Activated CD4-positive, alpha-beta T cell treated with anti-CD3 and anti-CD28 coated beads, Interleukin-2, amount 10 ng/mL, durations not matched to agents 24 days and 14 days (primary cell): Measurements from ENCODE around the gene JAK1. TPM values are rescaled to one million over a fixed set of nuclear protein-coding genes. Genes with fewer than 3 reads are reported as not detected.
"Not testable (repeated sequence)": the region's sequence is repeated elsewhere in the genome, so short reads cannot be mapped to it uniquely, and the experiment has no call there.

Experiments
- DNase-seq: peaks from one replicate; pipeline ENCODE4 v3.0.0; 2022
- H3K27ac Mint-ChIP-seq: one replicate; pipeline ENCODE4 v1.8.0; 2022; ENCODE audit warnings: mild to moderate bottlenecking, mixed read lengths
- H3K27me3 Mint-ChIP-seq: one replicate; pipeline ENCODE4 v1.8.0; 2022; ENCODE audit warnings: mixed read lengths
- H3K36me3 Mint-ChIP-seq: one replicate; pipeline ENCODE4 v1.8.0; 2022; ENCODE audit warnings: low read depth, mild to moderate bottlenecking, mixed read lengths
- H3K4me1 Mint-ChIP-seq: one replicate; pipeline ENCODE4 v1.8.0; 2021; ENCODE audit warnings: mixed read lengths
- H3K4me3 Mint-ChIP-seq: one replicate; pipeline ENCODE4 v1.8.0; 2022; ENCODE audit warnings: mild to moderate bottlenecking, moderate library complexity, mixed read lengths
- H3K9me3 Mint-ChIP-seq: one replicate; pipeline ENCODE4 v1.8.0; 2021; ENCODE audit warnings: mixed read lengths
- intact Hi-C: fragments of 100-400 bp; cut with micrococcal nuclease; formaldehyde crosslinking; loops from one replicate; pipeline ENCODE4 v1.15.1; 2023
- total RNA-seq: library from RNA; stranded (reverse); gene quantifications from 2 replicates; pipeline ENCODE4 v1.2.3, GENCODE V29; 2022

JAK1 gene
- total RNA-seq, 1 donor from 2014 or later = 86.6 TPM

DNA sequence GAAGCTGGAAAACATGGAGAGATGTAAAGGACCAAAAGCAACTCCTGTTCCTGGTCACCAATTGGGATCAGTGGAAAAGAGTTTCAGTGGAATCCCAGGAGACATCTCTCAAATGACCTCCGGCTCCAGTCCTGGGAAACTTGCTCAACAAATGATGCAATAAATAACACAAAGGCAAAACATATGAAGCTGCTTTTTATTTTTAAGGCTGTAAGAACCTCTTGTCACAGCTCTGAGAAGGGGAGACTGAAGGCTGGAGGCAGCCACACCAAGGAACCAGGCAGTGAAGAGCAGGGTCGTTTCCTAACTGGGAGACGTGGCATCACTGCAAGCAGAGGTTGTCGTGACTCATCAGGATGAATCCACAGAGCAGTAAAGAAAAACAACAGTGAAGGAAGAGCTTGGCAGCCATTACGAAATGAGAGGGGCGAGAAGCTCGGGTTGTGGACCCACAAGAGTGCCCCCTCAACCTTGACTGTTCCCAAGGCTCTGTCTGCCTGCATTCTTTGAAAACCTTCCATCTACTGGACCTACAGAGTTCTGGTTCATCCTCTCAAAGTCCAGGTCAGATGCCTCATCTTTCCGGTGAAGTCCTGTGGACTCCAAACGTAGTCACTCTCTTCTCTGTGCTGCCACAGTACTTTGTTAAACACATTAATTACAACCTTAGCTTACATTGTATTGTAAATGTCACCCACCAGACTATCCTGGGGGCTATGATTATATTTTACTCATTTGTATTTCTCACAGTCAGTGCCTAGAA, 32.1 kb downstream of the JAK1 start:
- peaks cover 42% of the 10 kb centered on the region for H3K4me1 Mint-ChIP-seq
- DNase-seq = no peak
- intact Hi-C loops = no loop called here
- H3K4me3 Mint-ChIP-seq = no peak overlapping the region
- H3K27me3 Mint-ChIP-seq = no peaks in the 10 kb centered on the region
- H3K27ac Mint-ChIP-seq = no peak overlapping the region
- peaks cover 30% of the 10 kb centered on the region for H3K36me3 Mint-ChIP-seq
- peaks cover 4% of the 10 kb centered on the region for H3K9me3 Mint-ChIP-seq

DNA sequence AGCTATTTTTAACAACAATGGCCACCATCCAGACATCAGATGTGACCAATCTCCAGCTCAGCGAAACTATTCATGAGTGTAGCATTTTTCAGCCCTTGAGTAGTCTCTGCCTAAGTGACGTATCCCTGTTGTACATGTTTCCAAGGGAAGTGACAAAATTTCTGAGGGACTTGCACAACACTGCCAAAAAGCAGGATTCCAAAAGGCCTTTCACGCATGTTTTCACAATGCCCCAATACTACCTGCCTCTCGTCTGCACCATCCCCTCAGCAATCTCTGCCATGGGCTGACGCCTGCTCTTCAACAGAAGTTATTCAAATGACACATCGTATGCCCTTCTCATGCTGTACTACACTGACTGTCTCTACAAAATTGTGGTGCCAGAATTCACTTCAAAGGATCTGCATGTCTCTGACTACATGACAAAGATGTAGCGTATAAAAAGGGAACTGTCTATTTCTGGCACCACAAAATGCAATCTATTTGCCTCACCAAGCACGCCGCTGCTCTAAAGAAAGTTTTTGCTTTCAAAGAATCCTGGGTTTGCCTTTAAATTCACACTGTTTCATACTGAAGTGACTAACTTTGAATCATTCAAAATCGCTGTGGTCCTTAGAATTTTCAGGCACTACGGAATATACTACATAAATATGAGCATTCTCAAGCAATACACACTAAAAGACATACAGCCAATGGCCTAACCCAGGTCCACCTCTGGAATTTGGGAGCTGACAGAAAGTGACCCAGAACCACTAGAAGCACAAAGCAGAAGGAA, 32.9 kb downstream of the JAK1 start:
- Mint-ChIP-seq H3K36me3 (peaks cover 26% of the 10 kb centered on the region), H3K27ac (peak overlapping the region; percentile 31), H3K4me3 (no peak overlapping the region), H3K9me3 (peaks cover 3% of the 10 kb centered on the region), H3K27me3 (no peaks in the 10 kb centered on the region), H3K4me1 (peaks cover 42% of the 10 kb centered on the region)
- intact Hi-C loops = loop anchor here (1.0 kb wide), 1 partner anchor 10 kb away; no protein-coding TSS in a partner anchor
- no peak for DNase-seq

DNA sequence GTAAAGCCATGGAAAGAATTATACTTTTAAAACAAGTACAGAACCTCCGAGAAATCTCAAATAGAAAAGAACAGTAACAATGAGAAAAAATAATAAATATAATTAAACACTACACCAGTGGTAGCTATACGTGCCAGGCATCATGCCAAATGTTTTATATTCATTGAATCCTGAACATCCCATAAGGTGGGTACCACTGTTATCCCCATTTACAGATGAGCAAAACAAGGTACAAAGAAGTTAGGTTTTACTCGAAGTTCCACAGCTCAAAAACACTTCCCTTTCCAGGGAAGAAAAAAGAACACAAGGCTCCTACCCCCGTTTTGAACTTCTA, 33.4 kb downstream of the JAK1 start:
- no peaks in the 10 kb centered on the region for H3K9me3 Mint-ChIP-seq
- no peak for DNase-seq
- peaks cover 44% of the 10 kb centered on the region for H3K4me1 Mint-ChIP-seq
- H3K27ac Mint-ChIP-seq = no peak overlapping the region
- peaks cover 25% of the 10 kb centered on the region for H3K36me3 Mint-ChIP-seq
- H3K4me3 Mint-ChIP-seq = no peak overlapping the region
- no peaks in the 10 kb centered on the region for H3K27me3 Mint-ChIP-seq
- intact Hi-C loops = loop anchor here (1.0 kb wide), 1 partner anchor 10 kb away; no protein-coding TSS in a partner anchor

DNA sequence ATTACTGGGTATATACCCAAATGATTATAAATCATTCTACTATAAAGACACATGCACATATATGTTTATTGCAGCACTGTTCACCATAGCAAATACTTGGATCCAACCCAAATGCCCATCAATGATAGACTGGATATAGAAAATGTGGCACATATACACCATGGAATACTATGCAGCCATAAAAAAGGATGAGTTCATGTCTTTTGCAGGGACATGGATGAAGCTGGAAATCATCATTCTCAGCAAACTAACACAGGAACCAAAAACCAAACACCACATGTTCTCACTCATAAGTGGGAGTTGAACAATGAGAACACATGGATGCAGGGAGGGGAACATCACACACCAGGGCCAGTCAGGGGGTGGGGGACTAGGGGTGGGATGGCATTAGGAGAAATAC, 35.7 kb downstream of the JAK1 start:
- DNase-seq, H3K27me3 Mint-ChIP-seq, H3K9me3 Mint-ChIP-seq, intact Hi-C loops, H3K4me3 Mint-ChIP-seq, H3K27ac Mint-ChIP-seq: not testable (repeated sequence)
- H3K4me1 Mint-ChIP-seq = peaks cover 56% of the 10 kb centered on the region
- peaks cover 36% of the 10 kb centered on the region for H3K36me3 Mint-ChIP-seq

DNA sequence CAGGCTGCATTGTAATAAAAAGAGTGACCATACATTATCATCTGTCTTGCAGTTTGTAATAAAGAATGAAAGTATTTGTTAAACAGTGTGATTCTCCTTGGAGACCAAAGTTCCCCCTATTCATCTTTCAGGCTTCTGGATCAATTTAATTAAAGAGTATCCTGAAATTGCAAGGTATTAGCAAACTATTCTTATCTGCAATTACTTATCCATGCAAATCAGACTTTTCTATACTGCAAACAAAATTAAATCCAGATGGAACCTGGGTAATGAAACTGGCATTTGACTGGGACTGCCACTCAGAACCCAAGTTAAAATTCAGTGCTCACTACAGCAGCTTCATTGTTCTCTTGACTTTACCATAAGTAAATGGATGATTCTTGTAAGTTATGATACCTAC, 37.1 kb downstream of the JAK1 start:
- Mint-ChIP-seq H3K27me3 (no peaks in the 10 kb centered on the region), H3K36me3 (peaks cover 40% of the 10 kb centered on the region), H3K9me3 (no peaks in the 10 kb centered on the region), H3K4me3 (no peak overlapping the region), H3K4me1 (peaks cover 56% of the 10 kb centered on the region), H3K27ac (no peak overlapping the region)
- intact Hi-C loops = loop anchor here (10.0 kb wide), 1 partner anchor 466 kb away; no protein-coding TSS in a partner anchor
- DNase-seq = no peak

DNA sequence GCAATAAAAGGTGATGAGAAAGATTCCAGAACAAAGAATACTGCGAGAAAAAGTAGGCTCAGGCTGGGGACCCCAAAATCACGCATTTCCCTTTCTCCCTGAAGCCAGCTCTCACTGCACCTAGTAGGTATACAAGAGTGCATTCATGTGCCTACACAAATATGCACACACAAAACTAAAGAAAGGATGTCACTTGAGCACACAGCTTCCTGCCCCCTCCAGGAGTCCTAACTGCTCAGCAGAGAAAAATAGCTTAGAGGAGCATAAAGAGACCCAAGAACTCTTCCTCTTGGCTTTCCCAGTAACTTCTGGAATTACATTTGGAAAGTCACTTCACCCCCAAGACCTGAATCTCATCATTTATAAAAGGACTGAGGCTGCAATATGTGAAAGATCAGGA, 38.0 kb downstream of the JAK1 start:
- Mint-ChIP-seq H3K9me3 (no peaks in the 10 kb centered on the region), H3K4me3 (no peak overlapping the region), H3K27ac (no peak overlapping the region), H3K4me1 (peaks cover 50% of the 10 kb centered on the region), H3K27me3 (no peaks in the 10 kb centered on the region), H3K36me3 (peaks cover 39% of the 10 kb centered on the region)
- intact Hi-C loops = loop anchor here (10.0 kb wide), 1 partner anchor 466 kb away; no protein-coding TSS in a partner anchor
- DNase-seq = no peak

DNA sequence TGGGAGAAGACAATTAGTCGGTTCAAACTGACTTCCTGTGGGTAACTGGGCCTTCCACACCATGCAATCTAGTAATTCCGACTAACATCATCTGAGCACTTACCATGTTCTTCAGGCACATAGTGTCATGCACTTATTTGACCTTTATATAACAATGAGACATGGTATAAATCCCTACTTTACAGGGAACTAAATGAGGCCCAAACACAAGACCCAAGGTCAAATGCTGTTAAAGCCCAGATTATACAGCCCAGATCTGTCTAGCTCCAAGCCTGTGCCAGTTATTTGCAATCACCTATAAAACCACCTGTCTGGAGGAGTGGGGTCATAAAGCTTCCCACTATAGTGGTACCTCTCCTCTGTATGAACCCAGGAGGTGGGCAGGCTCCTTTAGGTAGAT, 40.8 kb downstream of the JAK1 start:
- H3K9me3 Mint-ChIP-seq = no peaks in the 10 kb centered on the region
- H3K27ac Mint-ChIP-seq = no peak overlapping the region
- peaks cover 28% of the 10 kb centered on the region for H3K36me3 Mint-ChIP-seq
- H3K4me1 Mint-ChIP-seq = peaks cover 70% of the 10 kb centered on the region
- H3K27me3 Mint-ChIP-seq = no peaks in the 10 kb centered on the region
- H3K4me3 Mint-ChIP-seq = no peak overlapping the region
- intact Hi-C loops = loop anchor here (10.0 kb wide), 1 partner anchor 469 kb away; no protein-coding TSS in a partner anchor
- no peak for DNase-seq

GRCh38 chr1:64923294-64923718, 43.0 kb downstream of the JAK1 start:
- H3K27ac Mint-ChIP-seq = peak overlapping the region; percentile 83
- H3K9me3 Mint-ChIP-seq = no peaks in the 10 kb centered on the region

GRCh38 chr1:64922336-64922735, 44.0 kb downstream of the JAK1 start:
- Mint-ChIP-seq H3K36me3 (peaks cover 17% of the 10 kb centered on the region), H3K27me3 (no peaks in the 10 kb centered on the region), H3K4me3 (peak overlapping the region; percentile 48), H3K27ac (peak overlapping the region; percentile 83), H3K9me3 (no peaks in the 10 kb centered on the region), H3K4me1 (peaks cover 66% of the 10 kb centered on the region)
- DNase-seq = no peak
- intact Hi-C loops = loop anchor here (1.0 to 10.0 kb wide), 7 partner anchors 10 to 472 kb away; no protein-coding TSS in a partner anchor

More at GRCh38 chr1:64923294-64923718, 43.0 kb downstream of the JAK1 start:
- peak overlapping the region; percentile 43 for H3K4me3 Mint-ChIP-seq
- peaks cover 20% of the 10 kb centered on the region for H3K36me3 Mint-ChIP-seq
- no peaks in the 10 kb centered on the region for H3K27me3 Mint-ChIP-seq
- intact Hi-C loops = loop anchor here (1.0 to 10.0 kb wide), 5 partner anchors 10 to 471 kb away; no protein-coding TSS in a partner anchor
- no peak for DNase-seq
- H3K4me1 Mint-ChIP-seq = peaks cover 62% of the 10 kb centered on the region

DNA sequence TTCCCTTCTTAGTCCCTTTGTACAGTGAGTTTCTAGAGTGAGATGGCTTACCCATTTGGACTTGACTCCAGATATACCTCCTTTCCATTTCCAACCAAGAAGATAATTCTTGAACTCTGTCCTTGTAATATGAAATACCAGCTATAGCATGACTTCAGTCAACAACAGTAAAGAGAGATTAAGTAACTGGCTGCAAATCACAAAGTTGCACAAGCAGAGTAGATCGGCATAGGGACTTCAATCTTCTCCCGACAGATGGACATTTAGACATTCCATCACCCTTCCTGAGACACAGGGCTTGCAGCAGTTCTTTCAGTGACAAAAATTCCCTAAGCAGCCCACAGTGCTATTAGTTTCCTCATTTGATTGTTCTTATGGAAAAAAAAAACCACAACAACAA, 44.6 kb downstream of the JAK1 start:
- Mint-ChIP-seq H3K27ac (peak overlapping the region; percentile 83), H3K4me3 (peak overlapping the region; percentile 48), H3K36me3 (peaks cover 11% of the 10 kb centered on the region), H3K4me1 (peaks cover 66% of the 10 kb centered on the region), H3K27me3 (no peaks in the 10 kb centered on the region), H3K9me3 (no peaks in the 10 kb centered on the region)
- no peak for DNase-seq
- intact Hi-C loops = loop anchor here (1.0 to 10.0 kb wide), 8 partner anchors 9 to 473 kb away; no protein-coding TSS in a partner anchor

- H3K27ac Mint-ChIP-seq = peak overlapping the region; percentile 8
- peaks cover 64% of the 10 kb centered on the region for H3K4me1 Mint-ChIP-seq
- intact Hi-C loops = loop anchor here (2.0 to 10.0 kb wide), 3 partner anchors 22 to 474 kb away; no protein-coding TSS in a partner anchor
- no peaks in the 10 kb centered on the region for H3K9me3 Mint-ChIP-seq
- no peak overlapping the region for H3K4me3 Mint-ChIP-seq
- no peak for DNase-seq
- H3K36me3 Mint-ChIP-seq = peaks cover 10% of the 10 kb centered on the region
- H3K27me3 Mint-ChIP-seq = no peaks in the 10 kb centered on the region
These were observed 45.3 kb downstream of the JAK1 start for GRCh38 chr1:64920941-64921589.

GRCh38 chr1:64919120-64919519, 47.2 kb downstream of the JAK1 start:
- H3K27ac Mint-ChIP-seq, H3K4me3 Mint-ChIP-seq, intact Hi-C loops, H3K27me3 Mint-ChIP-seq, H3K36me3 Mint-ChIP-seq, H3K9me3 Mint-ChIP-seq, DNase-seq: not testable (repeated sequence)
- H3K4me1 Mint-ChIP-seq = peaks cover 57% of the 10 kb centered on the region

DNA sequence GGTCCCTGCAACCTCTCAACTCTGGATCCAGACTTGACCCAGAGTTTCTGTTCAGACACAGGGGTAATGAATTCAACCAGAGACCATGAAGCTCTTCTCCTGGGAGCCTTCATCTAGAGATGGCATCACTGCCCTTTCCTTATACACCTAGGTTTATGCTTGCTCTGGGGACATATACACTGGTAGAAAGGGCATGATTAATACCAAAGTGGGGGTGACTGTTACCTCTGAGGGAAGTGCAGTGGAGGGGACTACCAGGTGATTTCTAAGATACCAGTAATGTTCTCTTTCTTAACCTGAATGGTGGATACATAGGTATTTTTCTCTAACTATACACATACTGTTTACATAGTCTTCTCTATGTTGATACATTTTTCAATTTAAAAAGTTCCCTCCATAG, 48.4 kb downstream of the JAK1 start:
- intact Hi-C loops = no loop called here
- Mint-ChIP-seq H3K36me3 (peaks cover 4% of the 10 kb centered on the region), H3K4me1 (peaks cover 56% of the 10 kb centered on the region)

More for the DNA sequence above, 48.4 kb downstream of the JAK1 start:
- Mint-ChIP-seq H3K9me3 (no peaks in the 10 kb centered on the region), H3K27ac (no peak overlapping the region), H3K4me3 (no peak overlapping the region), H3K27me3 (no peaks in the 10 kb centered on the region)
- DNase-seq = no peak
